ENCODE data around the gene KCTD16.

KCTD16 gene

DNA sequence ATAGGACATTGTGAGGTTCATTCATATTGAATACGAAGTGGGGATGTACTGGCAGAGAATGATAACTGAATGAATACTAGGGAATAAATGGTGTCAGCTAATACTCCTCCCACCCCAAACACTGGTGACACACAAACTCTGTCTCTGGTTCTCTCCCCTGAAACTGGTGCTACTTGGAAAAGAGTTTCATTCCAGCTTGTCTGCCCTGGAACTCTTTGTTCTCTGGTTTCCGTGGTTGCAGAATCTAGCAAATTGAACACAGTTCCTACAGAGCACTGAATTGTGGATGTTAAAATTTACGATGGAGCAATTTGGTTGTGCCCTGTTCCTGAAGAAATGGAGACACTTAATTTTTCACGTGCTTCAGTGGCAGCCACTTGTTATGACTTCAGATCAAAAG, 181.7 kb downstream of the KCTD16 start:
- no peak for DNase-seq

DNA sequence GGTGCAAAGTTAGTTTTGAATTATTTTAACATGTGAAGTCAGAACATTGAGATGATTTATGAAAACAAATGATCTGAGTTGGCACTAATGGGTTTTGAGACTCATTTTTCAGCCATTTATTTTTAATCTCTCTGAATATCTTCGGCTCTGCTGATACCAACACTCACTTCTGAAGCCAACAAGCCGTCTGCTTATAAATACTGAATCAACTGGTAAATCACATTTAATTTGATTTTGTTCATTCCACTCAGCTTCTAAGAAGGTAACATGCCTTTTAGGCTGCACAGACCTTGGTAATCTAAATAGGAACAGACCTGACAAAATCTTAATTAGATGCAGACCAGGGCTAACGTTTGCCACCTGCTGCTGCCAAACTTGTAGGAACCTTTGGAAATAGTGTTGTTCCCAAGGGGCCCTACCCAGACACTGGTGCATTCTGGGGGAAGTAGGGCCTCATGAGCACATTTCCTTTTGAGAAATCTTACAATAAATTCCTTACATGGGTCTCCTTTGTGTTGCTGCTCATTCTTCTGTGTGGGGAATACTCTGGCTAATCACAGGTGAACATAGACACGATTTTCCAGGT, 182.2 kb downstream of the KCTD16 start:
- no peak for DNase-seq

DNA sequence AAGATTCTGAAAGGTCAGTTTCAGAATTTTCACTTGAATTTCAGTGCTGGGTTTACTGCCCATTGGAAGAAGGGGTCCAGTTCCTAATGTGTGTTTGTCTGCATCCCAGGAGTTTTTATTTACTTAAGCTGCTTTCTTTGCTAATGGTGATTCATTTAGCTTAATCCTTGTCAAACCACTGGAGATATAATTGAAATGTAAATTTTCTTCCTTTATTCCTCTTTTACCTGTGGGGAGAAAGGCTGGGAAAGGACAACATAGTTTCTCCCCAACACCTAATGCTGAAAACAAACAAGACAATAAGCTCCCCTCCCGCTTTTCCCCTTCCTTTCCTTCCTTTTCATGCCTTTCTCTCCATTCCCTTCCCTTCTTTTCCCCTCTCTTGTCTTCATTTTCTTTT, 185.8 kb downstream of the KCTD16 start:
- no peak for DNase-seq

DNA sequence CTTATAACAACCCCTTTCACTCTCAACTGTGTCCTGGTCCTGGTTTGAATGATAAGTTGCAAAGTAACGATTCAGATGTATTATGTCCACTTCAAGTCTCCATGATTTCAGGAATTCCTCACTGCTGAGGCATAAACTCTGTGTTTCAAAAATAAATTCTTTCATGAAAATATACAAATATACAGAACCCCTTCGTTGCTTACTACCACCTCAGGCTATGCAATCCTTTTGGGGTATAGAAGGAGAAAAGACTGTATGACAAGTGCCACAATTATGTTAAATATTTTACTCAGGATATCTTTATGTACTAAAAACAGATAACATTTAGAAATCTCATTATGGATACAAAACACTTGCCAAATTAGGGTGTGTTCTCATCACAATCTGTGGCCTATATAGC, 190.7 kb downstream of the KCTD16 start:
- no peak for DNase-seq

DNA sequence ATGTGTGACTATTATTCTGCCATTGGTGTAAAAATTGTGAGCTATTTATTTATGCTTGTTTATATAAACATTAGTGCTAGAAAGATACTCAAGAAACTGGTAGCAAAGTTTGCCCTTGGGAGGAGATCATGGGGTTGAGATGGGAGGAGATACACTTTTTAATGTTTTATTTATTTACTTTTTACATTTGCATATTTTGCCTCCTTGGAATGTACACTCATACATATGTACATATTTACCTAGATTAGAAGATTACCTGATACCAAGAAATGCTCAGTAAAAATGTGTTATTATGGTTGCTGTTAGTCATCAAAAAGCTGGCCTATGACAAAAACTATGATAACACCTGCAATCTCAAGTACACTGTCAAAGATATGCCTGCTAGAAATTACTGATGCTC, 195.2 kb downstream of the KCTD16 start:
- DNase-seq: no peak

DNA sequence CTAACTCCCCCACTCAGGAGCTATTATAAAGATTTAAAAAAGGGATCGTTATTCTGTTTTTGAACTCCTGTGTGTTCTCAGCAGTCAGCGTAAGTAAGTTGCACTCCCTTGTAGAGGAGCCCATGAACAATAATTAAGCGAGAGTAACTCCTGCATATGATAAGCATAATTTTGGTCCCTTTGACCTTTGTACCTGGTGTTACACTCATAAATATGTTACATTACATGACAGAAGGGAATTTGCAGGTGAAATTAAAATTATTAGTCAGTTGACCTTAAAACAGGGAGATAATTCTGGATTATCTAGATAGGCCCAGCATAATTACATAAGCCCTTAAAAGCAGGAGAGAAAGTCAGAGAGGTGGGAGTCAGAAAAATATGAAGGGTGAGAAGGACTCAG, 197.3 kb downstream of the KCTD16 start:
- no peak for DNase-seq

DNA sequence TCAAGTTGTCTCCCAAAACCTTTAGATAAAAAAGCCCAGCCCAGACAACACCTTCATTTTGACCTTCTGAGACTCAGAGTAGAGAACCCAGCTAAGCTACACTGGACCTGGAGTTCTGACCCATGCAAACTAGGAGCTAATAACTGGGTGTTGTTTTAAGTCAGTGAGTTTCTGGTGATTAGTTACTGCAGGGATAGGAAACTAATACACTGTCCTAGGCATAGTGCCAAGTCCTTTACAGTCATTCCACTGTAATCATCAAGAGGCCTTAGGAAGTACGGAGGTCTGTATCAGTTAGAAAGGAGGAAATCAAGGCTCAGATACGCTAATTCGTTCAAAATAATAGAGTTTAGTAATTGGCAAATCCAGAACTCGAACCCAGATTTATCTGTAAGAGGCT, 197.9 kb downstream of the KCTD16 start:
- no peak for DNase-seq

DNA sequence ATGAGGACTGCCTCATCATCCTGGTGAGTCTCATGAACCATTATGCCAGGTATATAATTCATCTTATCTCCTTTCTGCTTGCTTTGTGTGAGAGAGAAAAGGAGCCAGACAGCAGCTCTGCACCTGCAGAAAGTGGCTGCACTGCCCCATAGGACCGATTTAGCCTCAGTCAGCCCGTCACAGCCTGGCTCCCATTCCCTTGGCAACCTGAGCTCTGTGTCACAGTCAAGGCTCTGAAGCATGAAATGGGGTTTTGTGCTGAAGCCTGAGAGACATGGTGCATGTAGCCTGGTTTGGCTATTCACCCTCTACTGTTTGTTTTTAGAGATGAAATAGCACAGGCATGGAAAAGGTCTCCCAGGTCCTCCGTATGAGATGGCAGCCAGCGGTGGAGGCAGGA, 198.3 kb downstream of the KCTD16 start:
- DNase-seq: no peak

DNA sequence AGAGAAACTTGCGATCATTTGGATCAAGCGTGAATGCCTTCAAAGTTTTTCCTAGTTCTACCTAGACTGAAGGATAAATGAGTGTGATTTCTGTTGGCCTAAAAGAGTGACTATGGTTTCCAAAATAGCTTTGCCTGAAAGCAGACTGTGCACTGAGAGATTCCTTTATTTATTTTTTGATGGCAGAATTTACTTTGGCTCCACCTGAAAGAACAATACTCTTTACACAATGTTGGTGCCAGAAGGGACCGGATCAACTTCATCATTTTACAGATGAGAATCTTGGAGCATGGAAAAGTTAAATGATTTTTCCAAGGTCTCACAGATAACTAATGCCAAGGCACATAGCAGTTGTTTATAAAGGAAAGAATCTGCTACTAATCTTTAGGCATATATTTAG, 199.6 kb downstream of the KCTD16 start:
- no peak for DNase-seq

DNA sequence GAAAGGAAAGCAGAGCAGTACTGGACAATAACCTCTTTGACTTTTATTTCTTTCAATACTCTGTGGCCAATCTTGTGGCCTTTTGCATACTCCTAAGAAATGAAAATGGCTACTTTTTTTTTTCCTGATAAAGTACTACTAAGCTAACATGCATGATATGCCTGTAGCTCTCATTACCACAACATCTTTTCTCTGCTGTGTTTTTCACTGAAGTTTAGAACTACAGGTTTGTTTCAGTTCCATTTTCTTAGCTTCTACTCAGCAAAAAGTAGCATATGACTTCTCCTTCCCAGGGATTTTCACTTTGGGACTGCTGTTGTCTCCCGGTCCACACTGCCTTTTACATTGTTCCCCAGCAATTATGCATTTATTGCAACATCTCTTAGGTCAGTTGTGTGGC, 204.0 kb downstream of the KCTD16 start:
- no peak for DNase-seq

DNA sequence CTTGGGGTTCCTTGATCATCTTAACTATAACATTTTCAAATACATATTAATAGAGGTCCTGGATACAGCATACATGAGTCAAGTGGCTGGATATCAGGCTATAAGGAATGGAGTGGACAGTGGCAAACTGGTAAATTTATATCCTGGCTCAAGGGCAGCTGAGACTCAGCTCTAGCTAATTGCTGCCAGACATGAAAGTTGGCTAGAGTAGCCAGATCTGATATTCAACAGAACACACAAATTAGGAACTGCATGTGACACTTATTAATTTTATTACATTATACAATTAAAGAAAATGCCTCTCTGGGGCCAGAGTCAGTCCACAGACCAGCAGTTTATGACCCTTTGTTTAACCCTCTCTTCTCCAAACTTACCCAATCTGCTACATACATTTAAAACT, 206.5 kb downstream of the KCTD16 start:
- no peak for DNase-seq

DNA sequence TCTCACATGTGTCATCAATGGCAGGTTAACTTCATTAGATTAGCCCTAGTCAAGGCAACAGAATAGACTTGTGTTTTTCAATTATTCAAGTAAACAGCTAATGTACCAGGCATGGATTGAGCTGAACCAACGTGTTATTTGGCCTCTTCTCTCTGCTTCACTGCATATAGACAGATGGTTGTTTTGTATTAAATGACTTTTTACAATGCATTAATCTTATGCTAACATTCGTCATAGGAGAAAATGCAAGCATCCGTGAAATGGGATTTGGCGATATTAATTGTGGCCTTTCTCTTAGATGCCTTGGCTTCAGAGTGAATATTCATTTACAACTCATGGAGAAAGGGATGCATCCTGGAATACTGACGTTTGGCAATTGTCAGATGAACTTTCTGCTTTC, 208.0 kb downstream of the KCTD16 start:
- no peak for DNase-seq

DNA sequence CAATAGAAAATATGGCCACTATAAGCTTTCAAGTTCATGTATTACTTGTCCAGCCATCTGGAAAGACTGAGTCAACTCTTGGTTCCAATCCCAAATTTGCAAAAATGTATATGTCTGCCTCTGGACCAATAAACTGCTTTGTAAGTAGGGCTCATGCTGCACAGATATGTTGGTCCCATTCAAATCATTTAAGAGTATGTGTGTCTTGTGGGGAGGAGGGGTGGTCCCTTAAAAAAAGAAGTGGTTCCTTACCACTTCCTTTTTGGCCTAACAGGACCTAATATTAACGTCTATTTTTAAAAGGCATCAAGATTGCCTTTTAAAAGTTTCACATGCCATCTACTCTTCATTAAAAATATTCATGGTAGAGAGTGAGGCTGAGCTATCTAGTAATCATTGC, 214.9 kb downstream of the KCTD16 start:
- DNase-seq: no peak

DNA sequence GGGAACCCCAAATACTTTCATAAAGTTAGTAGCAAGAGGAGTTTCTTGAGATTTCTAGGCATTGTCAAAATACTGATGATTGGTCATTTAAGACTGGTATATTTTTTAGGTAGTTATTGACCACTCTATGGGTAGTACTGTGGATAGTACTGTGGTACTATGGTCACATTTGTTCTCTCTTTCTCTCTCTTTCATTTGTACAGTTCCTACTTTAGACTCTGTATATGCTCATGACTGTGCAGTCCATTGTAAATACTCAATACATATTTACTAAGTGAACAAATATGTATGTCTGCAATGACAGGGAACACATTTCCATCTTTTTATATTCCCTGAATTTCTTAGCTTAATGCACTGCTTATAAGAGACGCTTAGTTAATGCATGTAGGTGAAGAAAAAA, 215.6 kb downstream of the KCTD16 start:
- DNase-seq: no peak

DNA sequence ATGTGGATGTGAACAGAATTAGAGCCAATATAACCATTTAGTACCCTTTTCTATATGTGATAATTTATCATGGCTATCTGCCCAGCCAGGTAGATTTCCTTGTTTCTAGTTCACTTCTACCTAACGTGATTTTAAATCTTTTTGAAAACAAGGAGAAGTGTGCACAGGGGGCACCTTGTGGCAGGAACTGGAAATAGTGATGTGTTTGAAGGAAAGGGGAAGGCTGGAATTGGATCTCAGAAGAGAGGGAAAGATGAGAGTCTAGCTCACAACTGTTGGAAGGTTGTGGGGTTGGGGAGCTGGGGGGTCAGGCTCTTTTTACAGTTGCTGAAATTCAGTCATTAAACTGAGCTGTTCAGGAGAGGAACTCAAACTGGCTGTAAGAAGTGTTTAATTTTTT, 219.5 kb downstream of the KCTD16 start:
- no peak for DNase-seq

DNA sequence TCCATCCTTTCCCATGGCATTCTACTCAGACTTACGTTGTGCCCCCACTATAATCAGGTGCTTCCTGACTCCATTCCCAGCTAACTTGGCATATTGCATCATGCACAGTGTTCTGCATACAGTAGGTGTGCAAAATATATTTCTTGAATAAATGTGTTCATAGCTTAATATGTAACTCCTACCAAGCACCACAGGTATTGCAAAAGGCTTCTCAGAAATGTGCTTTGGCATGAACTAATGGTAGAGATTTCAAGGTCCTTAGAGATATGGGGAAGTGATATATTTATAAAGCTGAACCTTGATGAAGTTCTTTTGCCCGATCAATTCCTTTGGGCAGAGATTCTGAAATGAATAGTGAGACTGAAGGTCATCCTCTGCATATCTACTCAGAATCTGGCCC, 220.4 kb downstream of the KCTD16 start:
- no peak for DNase-seq

DNA sequence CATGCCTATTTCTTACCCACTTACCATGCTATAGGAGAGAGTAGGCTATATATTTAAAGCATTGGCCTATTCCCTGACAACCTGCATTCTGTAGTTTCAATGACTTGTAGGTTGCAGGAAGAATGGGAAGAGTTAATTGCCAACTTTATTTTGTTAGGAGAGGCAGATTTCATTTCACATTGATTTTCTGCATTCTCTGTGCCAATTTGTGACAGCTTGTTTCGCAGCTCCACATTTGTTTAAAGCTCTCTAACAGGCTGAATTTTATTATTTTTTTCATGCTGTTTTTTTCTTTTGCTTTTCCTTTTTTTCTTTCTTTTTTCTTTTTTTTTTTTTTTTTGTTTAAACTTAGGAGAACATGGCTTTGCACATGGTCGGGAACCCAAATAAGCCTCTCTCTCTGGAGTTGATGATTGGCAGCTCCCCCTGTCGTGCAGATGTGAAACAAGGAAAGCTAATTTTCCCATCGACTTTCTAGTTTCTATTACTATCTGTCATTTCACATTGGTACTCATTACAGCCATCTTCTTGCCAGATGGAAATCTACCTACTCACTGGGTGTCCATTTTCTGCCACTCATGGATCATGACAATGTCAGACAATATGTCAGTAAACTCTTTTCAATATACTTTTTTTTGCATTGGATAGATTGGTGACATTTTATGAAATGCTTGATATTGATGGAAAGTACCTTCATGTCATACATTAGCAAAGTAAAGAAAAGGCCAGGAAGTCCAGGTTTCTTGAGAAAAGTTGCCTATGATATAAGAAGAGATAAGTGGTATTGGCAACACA, 223.2 kb downstream of the KCTD16 start:
- DNase-seq: no peak

DNA sequence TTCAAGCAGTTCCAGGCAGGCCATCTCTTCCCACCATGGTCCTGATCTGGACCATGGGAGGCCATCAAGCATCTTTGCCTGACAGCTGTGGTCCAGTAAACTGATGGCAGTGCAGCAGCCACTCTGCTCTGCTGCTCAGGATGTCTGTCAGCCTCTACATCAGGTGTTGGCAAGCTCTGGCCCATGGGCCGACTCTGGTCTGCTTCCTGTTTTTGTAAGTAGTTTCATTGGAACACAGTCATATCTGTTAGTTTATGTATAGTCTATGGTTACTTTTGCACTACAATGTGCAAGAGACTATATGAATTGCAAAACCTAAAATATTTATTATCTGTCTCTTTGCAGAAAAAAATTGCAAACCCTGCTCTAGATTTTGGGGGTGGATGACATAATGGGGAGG, 225.0 kb downstream of the KCTD16 start:
- DNase-seq: no peak

DNA sequence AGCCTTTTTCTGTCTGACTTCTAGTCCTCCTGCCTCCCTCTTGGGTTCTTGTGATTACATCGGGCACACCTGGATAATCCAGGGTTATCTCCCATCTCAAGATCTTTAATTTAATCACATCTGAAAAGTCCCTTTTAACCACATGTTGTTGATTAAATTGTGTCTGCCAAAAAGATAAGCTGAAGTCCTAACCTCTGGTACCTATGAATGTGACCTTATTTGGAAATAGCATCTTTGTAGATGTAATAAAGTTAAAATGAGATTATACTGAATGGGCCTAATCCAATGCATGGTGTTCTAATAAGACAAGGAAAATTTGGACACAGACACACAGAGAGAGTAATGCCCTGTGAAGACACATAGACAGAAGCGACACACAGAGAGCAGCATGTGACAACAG, 232.4 kb downstream of the KCTD16 start:
- DNase-seq: no peak

DNA sequence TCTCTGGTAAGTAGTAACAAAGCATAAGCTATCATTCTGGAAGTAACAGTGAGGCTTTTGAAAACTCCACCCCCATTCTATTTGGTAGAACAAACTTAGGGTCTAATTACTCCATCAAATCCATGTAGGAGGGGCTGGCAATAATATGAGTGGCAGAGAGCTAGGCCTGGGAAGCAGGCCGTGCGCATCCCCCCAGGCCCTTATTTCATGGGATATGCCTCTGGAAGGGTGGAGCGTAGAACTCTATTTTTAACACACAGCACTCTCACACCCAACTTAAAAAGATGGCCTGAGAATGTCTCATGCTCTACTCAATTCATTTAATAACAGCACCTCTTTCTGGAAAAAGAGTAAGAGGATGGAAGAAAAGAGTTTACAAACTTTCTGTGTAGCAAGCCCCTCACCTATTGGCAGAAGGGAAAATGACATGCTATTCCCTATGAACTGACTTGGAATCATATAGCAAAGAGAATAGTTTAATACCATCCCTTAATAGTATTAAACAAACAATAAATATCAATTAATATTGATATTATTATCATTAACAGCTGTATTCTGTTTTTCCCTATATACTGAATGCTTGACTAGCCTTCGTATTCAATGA, 233.2 kb downstream of the KCTD16 start:
- no peak for DNase-seq

DNA sequence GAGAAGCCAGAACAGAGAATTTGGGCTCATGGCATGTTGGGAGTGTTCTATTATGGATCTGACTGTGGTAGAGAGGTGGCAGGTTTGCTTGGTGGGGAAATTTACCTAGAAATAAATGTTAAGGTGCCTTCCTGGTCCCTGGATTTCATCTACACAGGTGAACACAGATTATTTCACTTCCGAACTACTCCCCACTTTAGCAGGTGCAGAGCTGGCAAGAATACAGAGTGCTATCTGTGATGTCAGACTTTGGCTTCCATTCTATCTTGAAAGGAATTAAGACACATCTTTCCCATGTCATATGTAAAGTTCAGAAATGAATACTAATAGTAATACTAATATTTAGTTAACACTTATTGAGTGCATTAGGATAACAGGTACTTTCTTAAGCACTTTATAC, 234.0 kb downstream of the KCTD16 start:
- no peak for DNase-seq

DNA sequence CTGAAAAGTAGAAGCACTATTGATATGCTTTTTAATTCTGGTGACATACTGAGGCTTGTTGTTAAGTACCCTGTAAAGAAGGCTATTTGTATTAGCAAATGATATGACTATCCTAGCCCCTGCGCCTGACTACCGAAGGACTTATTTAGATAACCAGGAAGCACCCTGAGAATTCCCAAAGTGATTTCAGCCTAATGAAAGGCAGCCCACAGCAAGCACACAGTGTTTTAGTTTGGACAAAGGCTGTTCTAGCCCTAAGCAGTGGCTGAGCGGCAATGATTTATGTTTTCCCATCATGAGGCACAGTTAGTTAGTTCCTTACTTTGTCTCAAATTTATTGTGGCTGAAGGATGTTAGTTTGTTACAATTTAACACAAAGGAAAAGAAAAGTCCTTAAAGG, 235.3 kb downstream of the KCTD16 start:
- DNase-seq: no peak

DNA sequence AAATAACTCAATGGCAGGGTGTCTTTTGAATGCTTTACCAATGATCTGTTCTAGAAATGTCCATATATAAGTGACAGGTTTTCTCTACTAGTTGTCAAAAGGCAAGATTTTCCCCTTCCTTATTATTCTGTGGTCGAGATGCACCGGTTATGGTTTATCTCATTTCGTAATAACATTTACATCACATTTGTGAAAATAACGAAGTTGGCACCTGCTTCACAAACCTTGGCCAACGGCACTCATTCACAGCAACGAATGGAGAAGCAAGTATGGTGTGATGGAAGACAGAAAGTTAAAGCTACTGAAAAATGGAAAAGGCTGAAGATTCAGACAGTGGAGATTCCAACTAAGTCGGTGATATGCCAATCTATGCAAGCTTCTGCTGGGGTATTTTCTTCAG, 235.8 kb downstream of the KCTD16 start:
- no peak for DNase-seq

DNA sequence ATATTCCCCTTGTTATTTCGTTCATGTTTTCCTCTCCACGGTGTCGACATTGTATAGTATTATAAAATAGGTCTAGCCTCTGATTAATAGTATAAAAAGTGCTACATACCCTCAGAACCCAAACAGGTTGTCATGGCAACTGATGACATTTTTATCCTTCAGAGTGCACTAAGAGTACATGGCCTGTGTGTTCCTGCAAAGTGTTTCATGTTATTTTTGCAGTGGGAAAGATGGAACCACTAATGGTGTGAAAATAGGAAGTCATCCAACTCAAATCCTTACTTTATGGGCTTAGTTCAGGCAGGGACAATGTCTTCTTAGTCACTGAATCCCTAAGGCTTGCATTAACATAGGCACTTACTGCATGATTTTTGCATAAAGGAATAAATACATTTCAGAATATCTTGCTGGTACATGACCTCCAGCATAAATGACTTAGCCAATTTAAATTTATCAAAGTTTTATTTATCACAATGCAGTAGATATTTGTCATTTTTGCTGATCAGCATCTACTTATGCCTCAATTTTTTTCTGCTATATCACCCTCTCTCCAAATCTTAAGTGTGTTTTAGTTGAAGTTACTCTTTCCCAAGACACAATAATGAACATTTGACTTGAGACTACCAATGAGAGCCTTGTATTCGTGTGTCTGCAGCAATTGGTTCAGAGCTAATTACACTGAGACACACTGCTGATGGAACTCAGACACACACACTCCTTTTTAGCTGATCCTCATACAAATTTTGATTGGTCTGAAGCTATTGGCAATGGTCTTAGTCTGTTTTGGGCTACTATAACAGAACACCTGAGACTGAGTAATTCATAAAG, 243.7 kb downstream of the KCTD16 start:
- no peak for DNase-seq
